ENCODE results near the gene MPC2.

- no peak for TF ChIP-seq CTCF (conservative IDR thresholded peaks at IDR 0.05 in 1 of 2, IDR thresholded peaks at IDR 0.05 in 1 of 2; ENCODE audit: extremely low read depth in 1 of 2, insufficient read depth in 1 of 2, low read depth in 1 of 2, low read length in 2 of 2)
- no peak for TF ChIP-seq EZH2 (IDR thresholded peaks at IDR 0.05; ENCODE audit: borderline replicate concordance, low read length)
Measured at GRCh38 chr1:167955915-167956314, 19.0 kb upstream of the MPC2 start.
